HG03045 (cell line): ENCODE measurements around the gene DCLK1.
"Not testable (repeated sequence)": the region's sequence is repeated elsewhere in the genome, so short reads cannot be mapped to it uniquely, and the experiment has no call there.

Experiments used
- ATAC-seq: cut with Tn5 transposase; IDR thresholded peaks from one replicate; pipeline ENCODE4 v1.9.1; 2021; ENCODE audit warnings: mild to moderate bottlenecking, moderate library complexity; ENCODE audit not compliant: unreplicated experiment

Gene DCLK1

GRCh38 chr13:35988648-35989081 lies 142.5 kb downstream of the DCLK1 start:
- no peak for ATAC-seq

- ATAC-seq, result no peak
Observed at GRCh38 chr13:35987572-35988513, 143.3 kb downstream of the DCLK1 start.

GRCh38 chr13:35984776-35985453 lies 146.3 kb downstream of the DCLK1 start:
- no peak for ATAC-seq

GRCh38 chr13:35984287-35984686 lies 146.9 kb downstream of the DCLK1 start:
- no peak for ATAC-seq

- ATAC-seq, result not testable (repeated sequence)
Observed at GRCh38 chr13:35983703-35984102, 147.5 kb downstream of the DCLK1 start.

GRCh38 chr13:35983206-35983605 lies 148.0 kb downstream of the DCLK1 start:
- no peak for ATAC-seq

GRCh38 chr13:35979361-35979951 lies 151.7 kb downstream of the DCLK1 start:
- ATAC-seq, result no peak

- ATAC-seq, result no peak
Observed at GRCh38 chr13:35978607-35979316, 152.4 kb downstream of the DCLK1 start.

GRCh38 chr13:35977060-35977459 lies 154.1 kb downstream of the DCLK1 start:
- ATAC-seq, result no peak

GRCh38 chr13:35976126-35976525 lies 155.1 kb downstream of the DCLK1 start:
- no peak for ATAC-seq

- not testable (repeated sequence) for ATAC-seq
Observed at GRCh38 chr13:35966951-35967350, 164.2 kb downstream of the DCLK1 start.

GRCh38 chr13:35966024-35966423 lies 165.2 kb downstream of the DCLK1 start:
- no peak for ATAC-seq

GRCh38 chr13:35965226-35965927 lies 165.8 kb downstream of the DCLK1 start:
- ATAC-seq, result no peak

GRCh38 chr13:35964863-35965180 lies 166.4 kb downstream of the DCLK1 start:
- ATAC-seq, result no peak

- ATAC-seq, result no peak
Observed at GRCh38 chr13:35964011-35964862, 166.9 kb downstream of the DCLK1 start.

GRCh38 chr13:35961461-35962220 lies 169.5 kb downstream of the DCLK1 start:
- no peak for ATAC-seq

GRCh38 chr13:35961002-35961401 lies 170.2 kb downstream of the DCLK1 start:
- ATAC-seq, result no peak

- ATAC-seq, result no peak
Observed at GRCh38 chr13:35957996-35958395, 173.2 kb downstream of the DCLK1 start.

GRCh38 chr13:35957241-35957731 lies 173.9 kb downstream of the DCLK1 start:
- ATAC-seq, result no peak
